GM21423 (cell line): ENCODE results near the gene CEP120.
"Not testable (repeated sequence)": the region's sequence is repeated elsewhere in the genome, so short reads cannot be mapped to it uniquely, and the experiment has no call there.

Experiments
- ATAC-seq: cut with Tn5 transposase; IDR thresholded peaks from one replicate; pipeline ENCODE4 v1.9.1; 2021; ENCODE audit warnings: mild to moderate bottlenecking, moderate library complexity; ENCODE audit not compliant: unreplicated experiment

CEP120 gene

GRCh38 chr5:123423278-123424149, at the start of gene CEP120:
Gene CEP120, minus strand, starts transcription at chr5:123423403. Its CDS starts 405 bp downstream, at chr5:123422998.
- ATAC-seq: peak; percentile 98

- ATAC-seq: no peak
Measured at GRCh38 chr5:123472150-123472924, 49.1 kb upstream of the CEP120 start.

- no peak for ATAC-seq
Measured at GRCh38 chr5:123471385-123471784, 48.2 kb upstream of the CEP120 start.

GRCh38 chr5:123466839-123467238, 43.6 kb upstream of the CEP120 start:
- not testable (repeated sequence) for ATAC-seq

GRCh38 chr5:123460296-123460729, 37.1 kb upstream of the CEP120 start:
- no peak for ATAC-seq

GRCh38 chr5:123458994-123459393, 35.8 kb upstream of the CEP120 start:
- not testable (repeated sequence) for ATAC-seq

- no peak for ATAC-seq
Measured at GRCh38 chr5:123456242-123456641, 33.0 kb upstream of the CEP120 start.

GRCh38 chr5:123455640-123456039, 32.4 kb upstream of the CEP120 start:
- peak; percentile 85 for ATAC-seq

GRCh38 chr5:123455095-123455494, 31.9 kb upstream of the CEP120 start:
- ATAC-seq: peak; percentile 30

- ATAC-seq: no peak
Measured at GRCh38 chr5:123454259-123454911, 31.2 kb upstream of the CEP120 start.

- no peak for ATAC-seq
Measured at GRCh38 chr5:123452401-123452800, 29.2 kb upstream of the CEP120 start.

GRCh38 chr5:123451047-123451446, 27.8 kb upstream of the CEP120 start:
- no peak for ATAC-seq

GRCh38 chr5:123450640-123451039, 27.4 kb upstream of the CEP120 start:
- ATAC-seq: no peak

- ATAC-seq: no peak
Measured at GRCh38 chr5:123450114-123450513, 26.9 kb upstream of the CEP120 start.

GRCh38 chr5:123449424-123449974, 26.3 kb upstream of the CEP120 start:
- ATAC-seq: no peak

GRCh38 chr5:123448743-123449142, 25.5 kb upstream of the CEP120 start:
- no peak for ATAC-seq

- peak; percentile 85 for ATAC-seq
Measured at GRCh38 chr5:123448017-123448617, 24.9 kb upstream of the CEP120 start.

GRCh38 chr5:123444016-123444415, 20.8 kb upstream of the CEP120 start:
- ATAC-seq: no peak

- ATAC-seq: no peak
Measured at GRCh38 chr5:123441408-123441807, 18.2 kb upstream of the CEP120 start.

GRCh38 chr5:123440456-123441181, 17.4 kb upstream of the CEP120 start:
- no peak for ATAC-seq
